Panc1 (cell line): ENCODE results near the gene MTA3. TPM values are rescaled to one million over a fixed set of nuclear protein-coding genes. Genes with fewer than 3 reads are reported as not detected.

ENCODE experiments used
- ATAC-seq: fragments of 200-7000 bp; cut with Tn5 transposase; 2 replicates; pipeline ENCODE4 v1.9.1; 2020; ENCODE audit warnings: mild to moderate bottlenecking, moderate library complexity
- BruUV-seq: library from RNA; stranded (reverse); fragments of 400-500 nt; replicated peaks from 2 replicates; lab custom pipeline; 2021; lab: Mats Ljungman, UMichigan
- CTCF ChIA-PET: fragments of 300-600 bp; sonication (Branson Sonifier 250); formaldehyde crosslinking; loops from one replicate; lab custom pipeline; 2022; ENCODE audit warnings: antibody characterized with exemption; lab: Charles Lee
- POLR2A ChIA-PET: fragments of 300-600 bp; sonication (Branson Sonifier 250); formaldehyde crosslinking; loops from one replicate; lab custom pipeline; 2022; ENCODE audit warnings: antibody characterized with exemption; lab: Charles Lee
- DNase-seq: peaks from one replicate; pipeline ENCODE4 v3.0.0-alpha.2; 2010; ENCODE audit warnings: low read depth, low spot score
- H3K27ac ChIP-seq: 2 replicates; pipeline ENCODE4 v1.5.1; 2011; ENCODE audit warnings: mild to moderate bottlenecking, low read length, inconsistent platforms
- H3K27me3 ChIP-seq: fragments of 200-500 bp; sonication (Bioruptor generic); 2 replicates; pipeline ENCODE4 v1.6.0; 2014; ENCODE audit warnings: low read length, inconsistent platforms; ENCODE audit not compliant: control insufficient read depth, insufficient read depth
- H3K36me3 ChIP-seq: fragments of 200-500 bp; sonication (Bioruptor generic); 2 replicates; pipeline ENCODE4 v1.5.1; 2014; ENCODE audit warnings: inconsistent platforms, mild to moderate bottlenecking, low read length, moderate library complexity; ENCODE audit not compliant: control insufficient read depth, insufficient read depth
- H3K4me1 ChIP-seq: 2 replicates; pipeline ENCODE4 v1.5.1; 2011; ENCODE audit warnings: inconsistent platforms, mild to moderate bottlenecking, low read length, moderate library complexity; ENCODE audit not compliant: control insufficient read depth, insufficient read depth
- H3K4me3 ChIP-seq, 2 experiments: 2 replicates each; pipeline ENCODE4 v1.5.1; 2011 to 2012; ENCODE audit warnings: low read depth in 2 of 2, low read length in 2 of 2, mild to moderate bottlenecking in 2 of 2, inconsistent platforms in 1 of 2, moderate library complexity in 1 of 2
- H3K9me3 ChIP-seq: fragments of 200-500 bp; sonication (Bioruptor generic); 2 replicates; pipeline ENCODE4 v1.5.1; 2014; ENCODE audit warnings: low read depth, mild to moderate bottlenecking, inconsistent platforms, low read length, moderate library complexity; ENCODE audit not compliant: control insufficient read depth, insufficient read depth
- POLR2AphosphoS5 ChIP-seq: IDR thresholded peaks from 2 replicates; pipeline ENCODE4 v1.6.1; 2012; ENCODE audit warnings: mild to moderate bottlenecking, low read depth, low read length, moderate library complexity
- SIN3A ChIP-seq: IDR thresholded peaks from 2 replicates; pipeline ENCODE4 v1.6.1; 2012; ENCODE audit warnings: low read depth, mild to moderate bottlenecking, low read length, moderate library complexity, borderline replicate concordance; ENCODE audit not compliant: insufficient read depth
- TCF7L2 ChIP-seq: IDR thresholded peaks from 2 replicates; pipeline ENCODE4 v1.6.1; 2011; ENCODE audit warnings: mild to moderate bottlenecking, low read depth, low read length, inconsistent platforms
- in situ Hi-C: cut with HindIII; loops from 2 replicates; pipeline ENCODE4 v1.10.0; 2016; ENCODE audit warnings: low sequenced_read_pairs, low pct_unique_long_range_greater_than_20kb
- intact Hi-C: fragments of 100-400 bp; cut with micrococcal nuclease; formaldehyde crosslinking; loops from one replicate; pipeline ENCODE4 v1.10.0; 2022; ENCODE audit not compliant: unreplicated experiment
- total RNA-seq: library from RNA; stranded (reverse); gene quantifications from one replicate; pipeline ENCODE4 v1.2.1, GENCODE V29; 2021; ENCODE audit not compliant: unreplicated experiment
- TF ChIP-seq, protein P1 (sequence below): fragments of 450-650 bp; IDR thresholded peaks from 2 replicates; pipeline ENCODE4 v1.5.1; 2017; ENCODE audit warnings: mild to moderate bottlenecking
- TF ChIP-seq, protein P2 (sequence below), 2 experiments: IDR thresholded peaks; 2 replicates each; pipeline ENCODE4 v1.6.1; 2011 to 2012; ENCODE audit warnings: low read depth in 2 of 2, control low read depth in 1 of 2, low read length in 1 of 2, mild to moderate bottlenecking in 1 of 2, moderate library complexity in 1 of 2; ENCODE audit not compliant: insufficient read depth in 1 of 2

Gene MTA3
- total RNA-seq, 1 experiment from 2014 or later: 65.6 TPM

- ChIA-PET POLR2A (no interaction called here), CTCF (no interaction called here)
- TF ChIP-seq POLR2AphosphoS5 (no peak), SIN3A (no peak), TCF7L2 (no peak)
- TF ChIP-seq, protein P1, sequence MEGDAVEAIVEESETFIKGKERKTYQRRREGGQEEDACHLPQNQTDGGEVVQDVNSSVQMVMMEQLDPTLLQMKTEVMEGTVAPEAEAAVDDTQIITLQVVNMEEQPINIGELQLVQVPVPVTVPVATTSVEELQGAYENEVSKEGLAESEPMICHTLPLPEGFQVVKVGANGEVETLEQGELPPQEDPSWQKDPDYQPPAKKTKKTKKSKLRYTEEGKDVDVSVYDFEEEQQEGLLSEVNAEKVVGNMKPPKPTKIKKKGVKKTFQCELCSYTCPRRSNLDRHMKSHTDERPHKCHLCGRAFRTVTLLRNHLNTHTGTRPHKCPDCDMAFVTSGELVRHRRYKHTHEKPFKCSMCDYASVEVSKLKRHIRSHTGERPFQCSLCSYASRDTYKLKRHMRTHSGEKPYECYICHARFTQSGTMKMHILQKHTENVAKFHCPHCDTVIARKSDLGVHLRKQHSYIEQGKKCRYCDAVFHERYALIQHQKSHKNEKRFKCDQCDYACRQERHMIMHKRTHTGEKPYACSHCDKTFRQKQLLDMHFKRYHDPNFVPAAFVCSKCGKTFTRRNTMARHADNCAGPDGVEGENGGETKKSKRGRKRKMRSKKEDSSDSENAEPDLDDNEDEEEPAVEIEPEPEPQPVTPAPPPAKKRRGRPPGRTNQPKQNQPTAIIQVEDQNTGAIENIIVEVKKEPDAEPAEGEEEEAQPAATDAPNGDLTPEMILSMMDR: no peak
- TF ChIP-seq, protein P2, sequence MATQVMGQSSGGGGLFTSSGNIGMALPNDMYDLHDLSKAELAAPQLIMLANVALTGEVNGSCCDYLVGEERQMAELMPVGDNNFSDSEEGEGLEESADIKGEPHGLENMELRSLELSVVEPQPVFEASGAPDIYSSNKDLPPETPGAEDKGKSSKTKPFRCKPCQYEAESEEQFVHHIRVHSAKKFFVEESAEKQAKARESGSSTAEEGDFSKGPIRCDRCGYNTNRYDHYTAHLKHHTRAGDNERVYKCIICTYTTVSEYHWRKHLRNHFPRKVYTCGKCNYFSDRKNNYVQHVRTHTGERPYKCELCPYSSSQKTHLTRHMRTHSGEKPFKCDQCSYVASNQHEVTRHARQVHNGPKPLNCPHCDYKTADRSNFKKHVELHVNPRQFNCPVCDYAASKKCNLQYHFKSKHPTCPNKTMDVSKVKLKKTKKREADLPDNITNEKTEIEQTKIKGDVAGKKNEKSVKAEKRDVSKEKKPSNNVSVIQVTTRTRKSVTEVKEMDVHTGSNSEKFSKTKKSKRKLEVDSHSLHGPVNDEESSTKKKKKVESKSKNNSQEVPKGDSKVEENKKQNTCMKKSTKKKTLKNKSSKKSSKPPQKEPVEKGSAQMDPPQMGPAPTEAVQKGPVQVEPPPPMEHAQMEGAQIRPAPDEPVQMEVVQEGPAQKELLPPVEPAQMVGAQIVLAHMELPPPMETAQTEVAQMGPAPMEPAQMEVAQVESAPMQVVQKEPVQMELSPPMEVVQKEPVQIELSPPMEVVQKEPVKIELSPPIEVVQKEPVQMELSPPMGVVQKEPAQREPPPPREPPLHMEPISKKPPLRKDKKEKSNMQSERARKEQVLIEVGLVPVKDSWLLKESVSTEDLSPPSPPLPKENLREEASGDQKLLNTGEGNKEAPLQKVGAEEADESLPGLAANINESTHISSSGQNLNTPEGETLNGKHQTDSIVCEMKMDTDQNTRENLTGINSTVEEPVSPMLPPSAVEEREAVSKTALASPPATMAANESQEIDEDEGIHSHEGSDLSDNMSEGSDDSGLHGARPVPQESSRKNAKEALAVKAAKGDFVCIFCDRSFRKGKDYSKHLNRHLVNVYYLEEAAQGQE (IDR thresholded peaks at IDR 0.05; ENCODE audit: insufficient read depth in 1 of 2, low read depth in 2 of 2, low read length in 1 of 2): no peak
- Histone ChIP-seq H3K36me3 (peaks cover 3% of the 10 kb centered on the region), H3K27me3 (no peaks in the 10 kb centered on the region), H3K27ac (no peak overlapping the region), H3K4me3 (no peak overlapping the region), H3K9me3 (no peaks in the 10 kb centered on the region), H3K4me1 (no peaks in the 10 kb centered on the region)
- DNase-seq (no peak), ATAC-seq (no peak)
- in situ Hi-C loops (no loop called here), intact Hi-C loops (no loop called here)
- BruUV-seq: TSS peak; percentile 45
Observed at GRCh38 chr2:42645551-42645950, 77.1 kb downstream of the MTA3 start.

DNA sequence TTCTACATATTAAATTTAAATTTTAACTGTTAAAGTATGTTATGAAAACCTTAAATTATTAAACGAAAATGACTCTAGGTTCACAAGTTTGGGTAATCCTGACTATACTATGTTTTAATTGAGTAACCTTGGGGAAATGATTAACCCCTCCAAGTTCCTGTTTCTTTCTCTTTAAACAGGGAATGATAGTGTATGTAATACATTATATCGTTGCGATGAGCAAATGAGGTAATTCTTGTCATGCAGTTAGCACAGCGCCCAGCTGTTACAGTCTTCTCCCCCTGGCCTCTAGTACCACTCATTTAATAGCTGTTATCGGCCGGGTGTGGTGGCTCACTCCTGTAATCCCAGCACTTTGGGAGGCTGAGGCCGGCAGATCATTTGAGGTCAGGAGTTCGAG, 80.4 kb downstream of the MTA3 start:
- in situ Hi-C loops: no loop called here
- Histone ChIP-seq H3K27me3 (no peaks in the 10 kb centered on the region), H3K4me3 (no peak overlapping the region), H3K4me1 (no peaks in the 10 kb centered on the region), H3K27ac (no peak overlapping the region), H3K9me3 (no peaks in the 10 kb centered on the region), H3K36me3 (peaks cover 3% of the 10 kb centered on the region)
- intact Hi-C loops: no loop called here
- TF ChIP-seq TCF7L2: no peak
- TF ChIP-seq, protein P2 (IDR thresholded peaks at IDR 0.05; ENCODE audit: insufficient read depth in 1 of 2, low read depth in 2 of 2, low read length in 1 of 2): no peak
- TF ChIP-seq, protein P1: no peak
- no peak for TF ChIP-seq POLR2AphosphoS5
- no peak for TF ChIP-seq SIN3A
- BruUV-seq: no TSS peak
- CTCF ChIA-PET: no interaction called here
- DNase-seq (no peak), ATAC-seq (no peak)
- POLR2A ChIA-PET: interaction anchor here (0.5 kb wide), 1 partner anchor 84 kb away, joined by 13 read pairs; no protein-coding TSS in a partner anchor
